ENCODE data around the gene KDELR3.

- TF ChIP-seq POLR2A (IDR thresholded peaks at IDR 0.05): no peak
- no peak for TF ChIP-seq CTCF (IDR thresholded peaks at IDR 0.05)
These were observed 6.9 kb upstream of the KDELR3 start for GRCh38 chr22:38461057-38461413.

All from breast epithelium (tissue), 3 donors.